ENCODE measurements around the gene DGKE.

DGKE gene

GRCh38 chr17:56893503-56893902, 59.6 kb downstream of the DGKE start:
- Mint-ChIP-seq H3K27me3 (no peaks in the 10 kb centered on the region), H3K27ac (no peak overlapping the region), H3K4me3 (no peak overlapping the region), H3K4me1 (ENCODE audit: low read depth in 2 of 2) (peaks cover 0 to 9% of the 10 kb centered on the region in 2 donors), H3K9me3 (no peaks in the 10 kb centered on the region), H3K36me3 (ENCODE audit: insufficient read depth) (peaks cover 32% of the 10 kb centered on the region)
- DNase-seq (no peak), ATAC-seq (replicated peaks) (no peak)

DNA sequence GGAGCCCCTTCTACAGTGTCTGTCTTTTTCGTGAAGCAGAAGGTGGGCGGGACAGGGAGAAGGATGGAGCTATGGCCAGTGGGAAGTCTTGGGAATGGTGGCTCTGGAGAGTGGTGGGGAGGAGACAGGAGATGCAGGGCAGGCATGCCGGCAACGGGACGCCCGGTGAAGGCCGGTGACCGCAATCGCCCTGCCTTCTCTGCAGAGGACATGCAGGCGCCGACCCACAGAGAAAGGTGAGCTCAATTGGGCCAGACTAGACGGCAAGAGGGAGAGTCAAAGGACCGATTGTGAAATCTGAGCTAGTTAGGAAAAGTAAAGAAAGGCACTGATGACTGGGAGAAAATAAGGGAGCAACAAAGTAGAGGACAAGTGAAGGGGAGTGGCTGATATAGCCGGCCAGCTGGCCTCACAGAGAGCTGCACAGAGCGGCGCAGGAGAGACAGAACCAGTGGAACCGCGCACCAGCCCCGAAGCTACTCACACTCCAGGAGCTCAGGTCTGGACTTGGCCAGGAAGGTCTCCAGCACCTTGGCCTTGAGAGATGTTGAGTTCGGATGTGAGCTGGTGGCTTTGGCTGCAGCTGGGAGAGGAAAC, 61.0 kb downstream of the DGKE start:
- ATAC-seq (replicated peaks): no peak
- peak overlapping the region in 1 of 2 donors; percentile 64 for H3K27ac Mint-ChIP-seq
- no peak overlapping the region for H3K4me3 Mint-ChIP-seq
- no peaks in the 10 kb centered on the region for H3K27me3 Mint-ChIP-seq
- H3K4me1 Mint-ChIP-seq (ENCODE audit: low read depth in 2 of 2): peaks cover 0 to 10% of the 10 kb centered on the region in 2 donors
- H3K9me3 Mint-ChIP-seq: no peaks in the 10 kb centered on the region
- H3K36me3 Mint-ChIP-seq (ENCODE audit: insufficient read depth): peaks cover 46% of the 10 kb centered on the region
- no peak for DNase-seq

- peaks cover 50% of the 10 kb centered on the region for H3K36me3 Mint-ChIP-seq (ENCODE audit: insufficient read depth)
- ATAC-seq (replicated peaks) (no peak), DNase-seq (no peak)
- H3K4me3 Mint-ChIP-seq: no peak overlapping the region
- peaks cover 0 to 15% of the 10 kb centered on the region in 2 donors for H3K4me1 Mint-ChIP-seq (ENCODE audit: low read depth in 2 of 2)
- H3K27ac Mint-ChIP-seq: peak overlapping the region in 1 of 2 donors; percentile 83
- no peaks in the 10 kb centered on the region for H3K9me3 Mint-ChIP-seq
- no peaks in the 10 kb centered on the region for H3K27me3 Mint-ChIP-seq
Observed at GRCh38 chr17:56896217-56896967, 62.4 kb downstream of the DGKE start.

GRCh38 chr17:56896968-56897359, 63.0 kb downstream of the DGKE start:
- Mint-ChIP-seq H3K36me3 (ENCODE audit: insufficient read depth) (peaks cover 56% of the 10 kb centered on the region), H3K4me1 (ENCODE audit: low read depth in 2 of 2) (peaks cover 0 to 19% of the 10 kb centered on the region in 2 donors), H3K9me3 (no peaks in the 10 kb centered on the region), H3K27me3 (no peaks in the 10 kb centered on the region), H3K4me3 (no peak overlapping the region), H3K27ac (peak overlapping the region in 1 of 2 donors; percentile 83)
- DNase-seq (no peak), ATAC-seq (replicated peaks) (no peak)

DNA sequence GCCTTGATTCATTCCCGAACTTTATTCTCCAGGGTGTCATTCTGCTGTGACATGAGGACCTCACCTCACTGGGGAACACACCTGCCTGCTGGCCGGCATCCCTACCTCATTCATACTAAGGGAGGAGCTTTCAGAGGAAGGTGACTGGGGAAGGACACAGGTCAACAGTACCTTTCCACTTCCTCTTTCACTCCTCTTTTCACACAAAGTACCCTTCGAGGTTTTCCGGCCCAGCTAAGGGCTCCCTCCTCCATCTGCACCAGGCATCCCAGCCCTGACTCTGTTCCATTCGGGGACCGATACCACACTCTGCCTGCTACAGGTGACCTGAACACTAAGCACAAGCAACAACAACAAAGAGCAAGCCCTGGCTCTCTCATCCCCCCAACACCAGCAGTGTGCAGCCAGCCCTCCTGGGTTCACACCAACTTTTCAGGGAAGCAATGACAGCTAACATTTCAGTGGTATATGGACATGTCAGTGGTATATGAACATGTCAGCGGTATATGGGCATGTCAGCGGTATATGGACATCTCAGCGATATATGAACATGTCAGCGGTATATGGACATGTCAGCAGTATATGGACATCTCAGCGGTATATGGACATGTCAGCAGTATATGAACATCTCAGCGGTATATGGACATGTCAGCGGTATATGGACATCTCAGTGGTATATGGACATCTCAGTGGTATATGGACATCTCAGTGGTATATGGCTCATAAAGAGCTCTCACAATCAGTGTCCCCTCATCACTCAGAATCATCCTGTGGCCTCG, 63.9 kb downstream of the DGKE start:
- H3K27me3 Mint-ChIP-seq: no peaks in the 10 kb centered on the region
- ATAC-seq (replicated peaks): no peak
- no peak overlapping the region for H3K4me3 Mint-ChIP-seq
- no peak for DNase-seq
- H3K27ac Mint-ChIP-seq: peak overlapping the region; percentile 79 to 83
- H3K4me1 Mint-ChIP-seq (ENCODE audit: low read depth in 2 of 2): peaks cover 0 to 21% of the 10 kb centered on the region in 2 donors
- H3K36me3 Mint-ChIP-seq (ENCODE audit: insufficient read depth): peaks cover 63% of the 10 kb centered on the region
- H3K9me3 Mint-ChIP-seq: no peaks in the 10 kb centered on the region

GRCh38 chr17:56898874-56899273, 64.9 kb downstream of the DGKE start:
- H3K27ac Mint-ChIP-seq: peak overlapping the region in 1 of 2 donors; percentile 79
- no peak for ATAC-seq (replicated peaks)
- peaks cover 0 to 21% of the 10 kb centered on the region in 2 donors for H3K4me1 Mint-ChIP-seq (ENCODE audit: low read depth in 2 of 2)
- peaks cover 73% of the 10 kb centered on the region for H3K36me3 Mint-ChIP-seq (ENCODE audit: insufficient read depth)
- no peak overlapping the region for H3K4me3 Mint-ChIP-seq
- H3K27me3 Mint-ChIP-seq: no peaks in the 10 kb centered on the region
- no peak for DNase-seq
- no peaks in the 10 kb centered on the region for H3K9me3 Mint-ChIP-seq

DNA sequence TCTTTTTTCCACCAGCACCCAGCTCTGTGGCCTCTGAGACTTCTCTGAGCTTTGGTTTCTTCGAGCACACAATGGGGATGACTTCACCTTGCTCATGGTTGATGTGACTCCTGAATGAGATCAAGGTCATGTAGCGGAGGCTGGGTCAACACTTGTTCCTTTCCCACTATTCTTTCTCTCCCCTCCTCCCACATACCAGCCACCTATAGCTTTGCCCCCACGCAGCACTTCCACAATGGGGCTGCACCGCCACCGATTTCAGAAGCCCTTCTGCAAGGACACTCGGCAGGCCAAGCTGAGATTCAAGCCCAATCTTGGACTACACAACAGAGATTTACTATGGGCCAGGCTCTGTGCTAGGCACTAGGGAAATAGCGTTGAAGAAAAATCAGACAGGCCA, 65.5 kb downstream of the DGKE start:
- no peak for DNase-seq
- ATAC-seq (replicated peaks): no peak
- Mint-ChIP-seq H3K36me3 (ENCODE audit: insufficient read depth) (peaks cover 73% of the 10 kb centered on the region), H3K4me1 (ENCODE audit: low read depth in 2 of 2) (peaks cover 4 to 25% of the 10 kb centered on the region in 2 donors), H3K4me3 (no peak overlapping the region), H3K27ac (peak overlapping the region in 1 of 2 donors; percentile 32), H3K9me3 (no peaks in the 10 kb centered on the region), H3K27me3 (no peaks in the 10 kb centered on the region)

- H3K27ac Mint-ChIP-seq: no peak overlapping the region
- no peaks in the 10 kb centered on the region for H3K27me3 Mint-ChIP-seq
- peaks cover 79% of the 10 kb centered on the region for H3K36me3 Mint-ChIP-seq (ENCODE audit: insufficient read depth)
- peaks cover 5 to 28% of the 10 kb centered on the region in 2 donors for H3K4me1 Mint-ChIP-seq (ENCODE audit: low read depth in 2 of 2)
- DNase-seq (no peak), ATAC-seq (replicated peaks) (no peak)
- H3K9me3 Mint-ChIP-seq: no peaks in the 10 kb centered on the region
- no peak overlapping the region for H3K4me3 Mint-ChIP-seq
Observed at GRCh38 chr17:56902348-56902747, 68.4 kb downstream of the DGKE start.

- Mint-ChIP-seq H3K27me3 (no peaks in the 10 kb centered on the region), H3K27ac (no peak overlapping the region), H3K4me1 (ENCODE audit: low read depth in 2 of 2) (peaks cover 14 to 33% of the 10 kb centered on the region in 2 donors), H3K36me3 (ENCODE audit: insufficient read depth) (peaks cover 79% of the 10 kb centered on the region), H3K9me3 (no peaks in the 10 kb centered on the region), H3K4me3 (no peak overlapping the region)
- ATAC-seq (replicated peaks) (no peak), DNase-seq (no peak)
Observed at GRCh38 chr17:56903560-56903959, 69.6 kb downstream of the DGKE start.

- H3K36me3 Mint-ChIP-seq (ENCODE audit: insufficient read depth): peaks cover 52% of the 10 kb centered on the region
- H3K4me1 Mint-ChIP-seq (ENCODE audit: low read depth in 2 of 2): peaks cover 42 to 55% of the 10 kb centered on the region in 2 donors
- DNase-seq: peak; percentile 35 to 45 (median 40)
Observed at GRCh38 chr17:56908001-56908542, 74.1 kb downstream of the DGKE start.

DNA sequence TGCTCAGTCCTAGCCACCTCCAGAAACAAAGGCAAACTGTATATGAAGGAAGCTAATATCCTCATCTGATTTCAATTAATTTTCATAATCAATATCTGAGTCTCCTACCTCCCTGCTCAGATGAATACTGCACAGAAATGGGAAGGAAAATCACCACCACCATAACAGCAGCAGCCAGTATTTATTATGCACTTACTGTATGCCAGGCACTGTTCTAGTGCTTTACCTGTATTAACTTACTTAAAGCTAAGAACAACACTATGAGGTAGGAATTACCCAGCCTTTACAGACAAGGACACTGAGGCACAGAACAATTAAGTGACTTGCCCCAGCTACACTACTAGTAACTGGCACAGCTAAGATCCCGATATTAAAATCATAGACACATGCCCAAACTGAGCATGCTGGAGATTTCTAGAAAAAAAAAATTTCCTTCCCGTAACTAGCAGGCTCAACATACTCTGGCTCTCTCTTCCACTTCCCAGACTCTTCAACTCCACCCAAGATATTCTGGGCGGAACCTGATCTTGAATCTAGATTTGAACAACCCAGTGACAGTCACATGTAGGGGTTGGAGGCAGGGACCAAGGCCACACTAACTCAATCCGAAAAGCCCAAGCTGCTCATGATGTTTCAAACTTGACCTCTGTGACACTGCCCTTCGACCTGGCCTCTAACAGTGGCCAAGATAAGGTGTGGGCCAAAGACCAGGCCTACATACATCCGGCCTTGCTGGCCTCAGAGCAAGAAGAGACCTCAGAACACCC, 76.0 kb downstream of the DGKE start:
- ATAC-seq (replicated peaks) (no peak), DNase-seq (no peak)
- Mint-ChIP-seq H3K27me3 (no peaks in the 10 kb centered on the region), H3K4me1 (ENCODE audit: low read depth in 2 of 2) (peaks cover 45 to 57% of the 10 kb centered on the region in 2 donors), H3K9me3 (no peaks in the 10 kb centered on the region), H3K4me3 (peak overlapping the region; percentile 51 to 85), H3K36me3 (ENCODE audit: insufficient read depth) (peaks cover 48% of the 10 kb centered on the region), H3K27ac (peak overlapping the region; percentile 32 to 91)

More at GRCh38 chr17:56908001-56908542, 74.1 kb downstream of the DGKE start:
- H3K4me3 Mint-ChIP-seq: peak overlapping the region; percentile 43 to 46
- ATAC-seq (replicated peaks): peak; percentile 90
- no peaks in the 10 kb centered on the region for H3K27me3 Mint-ChIP-seq
- H3K9me3 Mint-ChIP-seq: no peaks in the 10 kb centered on the region
- peak overlapping the region; percentile 88 to 91 for H3K27ac Mint-ChIP-seq

- ATAC-seq (replicated peaks) (no peak), DNase-seq (no peak)
- Mint-ChIP-seq H3K27ac (peak overlapping the region; percentile 32 to 57), H3K9me3 (no peaks in the 10 kb centered on the region), H3K27me3 (no peaks in the 10 kb centered on the region), H3K36me3 (ENCODE audit: insufficient read depth) (peaks cover 44% of the 10 kb centered on the region), H3K4me1 (ENCODE audit: low read depth in 2 of 2) (peaks cover 48 to 62% of the 10 kb centered on the region in 2 donors), H3K4me3 (peak overlapping the region; percentile 51 to 85)
Observed at GRCh38 chr17:56910509-56911235, 76.7 kb downstream of the DGKE start.

Data from effector memory CD8-positive, alpha-beta T cell (primary cell).